ENCODE measurements around the gene SBDS. TPM values are rescaled to one million over a fixed set of nuclear protein-coding genes. Genes with fewer than 3 reads are reported as not detected.
A peak's percentile ranks its signal among the peaks of the same experiment; 100 is the strongest.
"Not testable (repeated sequence)": the region's sequence is repeated elsewhere in the genome, so short reads cannot be mapped to it uniquely, and the experiment has no call there.

SBDS gene
- total RNA-seq (ENCODE audit: unreplicated experiment), result 66.3 TPM
- long read RNA-seq, transcript SBDS-201 (5 exons, 1,631 nt), result major isoform, 73 of 84 reads
- long read RNA-seq, partial matches to known transcripts, result 6 of 84 reads
- long read RNA-seq, other reads (novel, unspliced or antisense), result 5 of 84 reads

- peak within 1 kb of the TSS; percentile 99 for H3K4me3 Mint-ChIP-seq (ENCODE audit: unreplicated experiment)
- H3K36me3 Mint-ChIP-seq (ENCODE audit: unreplicated experiment); H3K9me3 Mint-ChIP-seq (ENCODE audit: unreplicated experiment); H3K4me1 Mint-ChIP-seq (ENCODE audit: low read depth, unreplicated experiment); H3K27me3 Mint-ChIP-seq (ENCODE audit: unreplicated experiment): not testable (repeated sequence)
- peak within 1 kb of the TSS; percentile 97 for H3K27ac Mint-ChIP-seq (ENCODE audit: unreplicated experiment)
- peak; percentile 91 for DNase-seq
These were observed at the start of gene SBDS for GRCh38 chr7:66995050-66995776. TSS of gene SBDS (minus strand) at chr7:66995586. CDS start at chr7:66995417, 169 bp downstream.

DNA sequence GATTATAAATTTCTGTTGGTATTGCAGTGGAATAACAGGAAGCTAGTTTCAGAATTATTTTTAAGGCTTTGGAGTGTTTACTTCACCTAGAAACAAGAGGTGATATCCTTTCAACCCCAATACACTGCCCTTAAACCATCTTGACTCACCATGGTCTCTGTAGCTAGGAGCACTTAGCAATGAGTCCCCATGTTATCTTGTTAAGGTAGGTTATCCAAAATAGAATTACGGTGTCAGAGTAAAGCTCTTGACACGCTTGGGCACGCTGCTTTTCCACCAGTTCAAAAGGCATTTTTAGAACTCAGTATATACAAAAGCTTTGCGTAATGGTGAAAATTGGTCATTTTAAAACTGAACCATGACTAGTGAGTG, 48.2 kb upstream of the SBDS start:
- H3K36me3 Mint-ChIP-seq (ENCODE audit: unreplicated experiment); H3K27me3 Mint-ChIP-seq (ENCODE audit: unreplicated experiment); H3K4me3 Mint-ChIP-seq (ENCODE audit: unreplicated experiment); H3K27ac Mint-ChIP-seq (ENCODE audit: unreplicated experiment); DNase-seq; H3K9me3 Mint-ChIP-seq (ENCODE audit: unreplicated experiment): not testable (repeated sequence)
- peaks cover 10% of the 10 kb centered on the region for H3K4me1 Mint-ChIP-seq (ENCODE audit: low read depth, unreplicated experiment)

DNA sequence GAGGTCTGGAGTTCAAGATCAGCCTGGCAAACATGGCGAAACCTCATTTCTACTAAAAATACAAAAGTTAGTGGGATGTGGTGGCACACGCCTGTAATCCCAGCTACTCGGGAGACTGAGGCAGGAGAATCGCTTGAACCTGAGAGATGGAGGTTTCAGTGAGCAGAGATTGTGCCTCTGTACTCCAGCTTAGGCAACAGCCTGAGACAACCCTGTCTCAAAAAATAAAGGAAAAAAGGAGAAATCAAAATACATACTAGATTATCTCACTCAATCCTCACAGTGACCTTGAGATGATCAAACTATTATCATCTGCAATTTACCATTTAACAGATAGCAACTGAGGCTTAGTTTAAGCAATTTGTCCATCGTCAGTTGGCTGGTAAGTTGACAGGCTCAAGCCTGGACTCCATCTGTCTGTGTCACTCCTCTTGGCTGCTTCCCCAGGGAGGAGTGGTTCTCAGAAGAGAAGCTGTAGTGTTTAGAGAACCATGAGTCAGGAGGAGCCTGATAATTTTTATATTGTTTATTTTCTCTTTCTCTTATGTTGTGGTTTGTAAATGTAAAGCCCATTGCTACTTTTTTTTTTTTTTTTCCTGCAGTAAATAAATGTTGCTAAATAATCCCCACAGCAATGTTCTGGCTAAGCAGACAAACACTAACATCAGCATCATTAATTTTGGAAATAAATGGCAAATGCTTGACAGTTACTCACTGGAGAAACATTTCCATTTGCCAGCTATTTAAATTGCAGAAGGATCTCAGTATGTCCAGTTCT, 47.6 kb upstream of the SBDS start:
- H3K27ac Mint-ChIP-seq (ENCODE audit: unreplicated experiment), result peak overlapping the region; percentile 45
- DNase-seq; H3K27me3 Mint-ChIP-seq (ENCODE audit: unreplicated experiment); H3K36me3 Mint-ChIP-seq (ENCODE audit: unreplicated experiment); H3K9me3 Mint-ChIP-seq (ENCODE audit: unreplicated experiment): not testable (repeated sequence)
- H3K4me1 Mint-ChIP-seq (ENCODE audit: low read depth, unreplicated experiment), result peaks cover 10% of the 10 kb centered on the region
- peak overlapping the region; percentile 28 for H3K4me3 Mint-ChIP-seq (ENCODE audit: unreplicated experiment)

DNA sequence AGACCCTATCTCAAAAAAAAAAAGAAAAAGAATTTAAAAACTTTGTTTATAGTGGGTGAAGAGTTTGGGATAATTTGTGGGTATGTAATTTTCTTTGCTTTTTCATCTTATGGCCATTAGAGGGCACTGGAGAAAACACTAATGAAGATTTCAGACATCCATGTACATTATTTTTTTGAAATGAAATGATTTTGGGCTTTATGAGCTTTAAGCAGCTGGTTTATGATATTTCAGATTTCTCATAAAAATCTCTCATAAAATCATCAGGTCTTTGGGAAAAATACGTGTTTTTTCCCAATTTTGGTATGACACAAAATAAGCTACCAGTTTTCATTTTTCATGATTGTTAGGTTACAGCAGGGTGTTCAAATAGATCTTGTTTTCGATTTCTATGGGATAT, 45.4 kb upstream of the SBDS start:
- not testable (repeated sequence) for H3K4me3 Mint-ChIP-seq (ENCODE audit: unreplicated experiment); H3K27ac Mint-ChIP-seq (ENCODE audit: unreplicated experiment); H3K36me3 Mint-ChIP-seq (ENCODE audit: unreplicated experiment); H3K27me3 Mint-ChIP-seq (ENCODE audit: unreplicated experiment); H3K9me3 Mint-ChIP-seq (ENCODE audit: unreplicated experiment); DNase-seq
- TF ChIP-seq, protein P1, sequence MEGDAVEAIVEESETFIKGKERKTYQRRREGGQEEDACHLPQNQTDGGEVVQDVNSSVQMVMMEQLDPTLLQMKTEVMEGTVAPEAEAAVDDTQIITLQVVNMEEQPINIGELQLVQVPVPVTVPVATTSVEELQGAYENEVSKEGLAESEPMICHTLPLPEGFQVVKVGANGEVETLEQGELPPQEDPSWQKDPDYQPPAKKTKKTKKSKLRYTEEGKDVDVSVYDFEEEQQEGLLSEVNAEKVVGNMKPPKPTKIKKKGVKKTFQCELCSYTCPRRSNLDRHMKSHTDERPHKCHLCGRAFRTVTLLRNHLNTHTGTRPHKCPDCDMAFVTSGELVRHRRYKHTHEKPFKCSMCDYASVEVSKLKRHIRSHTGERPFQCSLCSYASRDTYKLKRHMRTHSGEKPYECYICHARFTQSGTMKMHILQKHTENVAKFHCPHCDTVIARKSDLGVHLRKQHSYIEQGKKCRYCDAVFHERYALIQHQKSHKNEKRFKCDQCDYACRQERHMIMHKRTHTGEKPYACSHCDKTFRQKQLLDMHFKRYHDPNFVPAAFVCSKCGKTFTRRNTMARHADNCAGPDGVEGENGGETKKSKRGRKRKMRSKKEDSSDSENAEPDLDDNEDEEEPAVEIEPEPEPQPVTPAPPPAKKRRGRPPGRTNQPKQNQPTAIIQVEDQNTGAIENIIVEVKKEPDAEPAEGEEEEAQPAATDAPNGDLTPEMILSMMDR (IDR thresholded peaks at IDR 0.05; ENCODE audit: partially characterized antibody, unreplicated experiment), result peak; percentile 32
- H3K4me1 Mint-ChIP-seq (ENCODE audit: low read depth, unreplicated experiment), result peaks cover 15% of the 10 kb centered on the region

DNA sequence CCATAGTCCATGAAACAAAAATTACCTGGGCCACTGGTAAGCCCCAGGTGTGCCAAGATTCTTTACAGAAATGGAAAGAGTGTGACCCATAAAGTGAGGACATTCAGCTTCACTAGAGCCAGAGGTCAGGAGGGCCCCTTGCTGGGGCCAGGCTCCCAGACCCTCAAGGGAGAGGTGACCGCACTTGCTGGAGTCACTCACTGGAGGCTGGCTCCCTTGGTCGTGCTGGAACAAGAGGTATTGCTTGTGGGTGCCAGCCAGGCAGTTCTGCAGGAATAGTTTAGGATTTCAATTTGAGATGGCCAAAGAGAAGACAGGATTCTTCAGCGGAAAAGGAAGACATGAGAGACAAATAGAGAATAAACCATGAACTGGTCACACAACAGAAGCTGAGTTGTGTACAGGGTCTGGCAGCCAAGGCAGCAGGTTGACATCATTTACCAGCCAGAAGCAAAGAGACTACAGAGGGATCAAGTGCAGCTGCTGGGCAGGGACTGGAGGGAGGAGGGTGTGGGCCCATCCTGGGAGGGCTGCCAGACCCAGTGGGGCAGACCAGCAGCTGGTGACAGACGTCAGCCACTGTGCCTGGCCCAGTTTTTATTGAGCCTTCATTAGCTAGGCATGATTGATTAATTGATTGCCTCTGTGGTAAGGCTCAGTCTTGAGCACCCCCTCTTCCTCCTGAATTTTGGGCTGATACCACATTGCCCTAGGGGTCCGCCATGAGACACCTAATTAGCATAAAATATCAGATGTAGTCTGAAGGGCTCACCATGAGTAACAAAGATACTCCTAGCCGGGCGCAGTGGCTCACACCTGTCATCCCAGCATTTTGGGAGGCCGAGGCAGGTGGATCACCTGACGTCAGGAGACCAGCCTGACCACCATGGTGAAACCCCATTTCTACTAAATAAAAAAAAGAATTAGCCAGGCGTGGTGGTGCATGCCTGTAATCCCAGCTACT, 41.3 kb upstream of the SBDS start:
- Mint-ChIP-seq H3K27ac (ENCODE audit: unreplicated experiment) (peak overlapping the region; percentile 83), H3K4me3 (ENCODE audit: unreplicated experiment) (peak overlapping the region; percentile 28)
- DNase-seq, result peak; percentile 39
- H3K36me3 Mint-ChIP-seq (ENCODE audit: unreplicated experiment); H3K27me3 Mint-ChIP-seq (ENCODE audit: unreplicated experiment); H3K9me3 Mint-ChIP-seq (ENCODE audit: unreplicated experiment); H3K4me1 Mint-ChIP-seq (ENCODE audit: low read depth, unreplicated experiment): not testable (repeated sequence)

- peaks cover 3% of the 10 kb centered on the region for H3K9me3 Mint-ChIP-seq (ENCODE audit: unreplicated experiment)
- no peak overlapping the region for H3K4me3 Mint-ChIP-seq (ENCODE audit: unreplicated experiment)
- H3K4me1 Mint-ChIP-seq (ENCODE audit: low read depth, unreplicated experiment), result peaks cover 7% of the 10 kb centered on the region
- H3K36me3 Mint-ChIP-seq (ENCODE audit: unreplicated experiment), result peaks cover 10% of the 10 kb centered on the region
- H3K27me3 Mint-ChIP-seq (ENCODE audit: unreplicated experiment), result no peaks in the 10 kb centered on the region
- DNase-seq, result no peak
- TF ChIP-seq, protein P1 (IDR thresholded peaks at IDR 0.05; ENCODE audit: partially characterized antibody, unreplicated experiment), result no peak
- no peak overlapping the region for H3K27ac Mint-ChIP-seq (ENCODE audit: unreplicated experiment)
These were observed 37.9 kb upstream of the SBDS start for GRCh38 chr7:67033251-67033650.

DNA sequence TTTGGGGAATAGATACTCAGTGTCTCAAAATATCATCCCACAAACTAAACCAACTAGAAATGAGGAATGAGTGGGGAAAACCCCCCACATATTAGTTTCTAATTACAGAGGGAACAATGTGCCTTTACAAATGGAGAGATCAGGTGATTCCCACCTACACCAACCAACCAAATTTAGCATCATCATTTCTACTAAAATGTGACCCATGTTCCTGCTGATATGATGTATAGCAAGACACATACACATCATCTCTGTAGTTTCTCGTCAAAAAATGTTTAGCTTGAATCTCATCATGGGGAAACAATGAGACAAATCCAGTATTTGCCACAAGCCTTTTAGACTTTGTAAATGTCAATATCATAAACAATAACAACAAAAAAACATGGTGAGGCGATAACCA, 36.3 kb upstream of the SBDS start:
- H3K27ac Mint-ChIP-seq (ENCODE audit: unreplicated experiment); H3K9me3 Mint-ChIP-seq (ENCODE audit: unreplicated experiment); DNase-seq; H3K4me1 Mint-ChIP-seq (ENCODE audit: low read depth, unreplicated experiment); H3K4me3 Mint-ChIP-seq (ENCODE audit: unreplicated experiment); H3K36me3 Mint-ChIP-seq (ENCODE audit: unreplicated experiment); H3K27me3 Mint-ChIP-seq (ENCODE audit: unreplicated experiment): not testable (repeated sequence)

DNA sequence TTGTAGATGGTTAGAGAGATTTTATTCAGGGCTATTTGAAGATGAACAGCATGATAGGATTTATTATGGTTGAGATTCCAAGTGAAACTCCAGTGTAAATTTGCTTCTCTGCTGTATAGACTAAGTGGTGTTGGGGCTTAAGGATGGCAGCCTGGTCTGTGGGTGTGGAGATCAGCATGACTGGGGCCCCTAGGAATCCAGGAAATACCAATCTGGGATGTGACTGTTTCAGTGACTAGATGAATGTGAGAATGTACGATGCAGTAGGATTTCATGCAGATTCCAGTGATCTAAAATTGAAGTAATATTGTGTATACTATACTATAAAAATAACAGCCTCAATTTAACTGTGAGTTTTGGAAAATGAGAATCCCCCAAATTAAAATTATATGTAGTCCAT, 30.1 kb upstream of the SBDS start:
- DNase-seq; H3K4me3 Mint-ChIP-seq (ENCODE audit: unreplicated experiment); H3K27ac Mint-ChIP-seq (ENCODE audit: unreplicated experiment); H3K4me1 Mint-ChIP-seq (ENCODE audit: low read depth, unreplicated experiment); H3K9me3 Mint-ChIP-seq (ENCODE audit: unreplicated experiment); H3K27me3 Mint-ChIP-seq (ENCODE audit: unreplicated experiment): not testable (repeated sequence)
- peaks cover 14% of the 10 kb centered on the region for H3K36me3 Mint-ChIP-seq (ENCODE audit: unreplicated experiment)
